GM04503 (cell line): ENCODE measurements around the gene CHERP.

ENCODE experiments used
- DNase-seq: peaks from one replicate; pipeline ENCODE4 v3.0.0-alpha.2; 2012; ENCODE audit warnings: low read depth

The CHERP gene, protein sequence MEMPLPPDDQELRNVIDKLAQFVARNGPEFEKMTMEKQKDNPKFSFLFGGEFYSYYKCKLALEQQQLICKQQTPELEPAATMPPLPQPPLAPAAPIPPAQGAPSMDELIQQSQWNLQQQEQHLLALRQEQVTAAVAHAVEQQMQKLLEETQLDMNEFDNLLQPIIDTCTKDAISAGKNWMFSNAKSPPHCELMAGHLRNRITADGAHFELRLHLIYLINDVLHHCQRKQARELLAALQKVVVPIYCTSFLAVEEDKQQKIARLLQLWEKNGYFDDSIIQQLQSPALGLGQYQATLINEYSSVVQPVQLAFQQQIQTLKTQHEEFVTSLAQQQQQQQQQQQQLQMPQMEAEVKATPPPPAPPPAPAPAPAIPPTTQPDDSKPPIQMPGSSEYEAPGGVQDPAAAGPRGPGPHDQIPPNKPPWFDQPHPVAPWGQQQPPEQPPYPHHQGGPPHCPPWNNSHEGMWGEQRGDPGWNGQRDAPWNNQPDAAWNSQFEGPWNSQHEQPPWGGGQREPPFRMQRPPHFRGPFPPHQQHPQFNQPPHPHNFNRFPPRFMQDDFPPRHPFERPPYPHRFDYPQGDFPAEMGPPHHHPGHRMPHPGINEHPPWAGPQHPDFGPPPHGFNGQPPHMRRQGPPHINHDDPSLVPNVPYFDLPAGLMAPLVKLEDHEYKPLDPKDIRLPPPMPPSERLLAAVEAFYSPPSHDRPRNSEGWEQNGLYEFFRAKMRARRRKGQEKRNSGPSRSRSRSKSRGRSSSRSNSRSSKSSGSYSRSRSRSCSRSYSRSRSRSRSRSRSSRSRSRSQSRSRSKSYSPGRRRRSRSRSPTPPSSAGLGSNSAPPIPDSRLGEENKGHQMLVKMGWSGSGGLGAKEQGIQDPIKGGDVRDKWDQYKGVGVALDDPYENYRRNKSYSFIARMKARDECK

DNA sequence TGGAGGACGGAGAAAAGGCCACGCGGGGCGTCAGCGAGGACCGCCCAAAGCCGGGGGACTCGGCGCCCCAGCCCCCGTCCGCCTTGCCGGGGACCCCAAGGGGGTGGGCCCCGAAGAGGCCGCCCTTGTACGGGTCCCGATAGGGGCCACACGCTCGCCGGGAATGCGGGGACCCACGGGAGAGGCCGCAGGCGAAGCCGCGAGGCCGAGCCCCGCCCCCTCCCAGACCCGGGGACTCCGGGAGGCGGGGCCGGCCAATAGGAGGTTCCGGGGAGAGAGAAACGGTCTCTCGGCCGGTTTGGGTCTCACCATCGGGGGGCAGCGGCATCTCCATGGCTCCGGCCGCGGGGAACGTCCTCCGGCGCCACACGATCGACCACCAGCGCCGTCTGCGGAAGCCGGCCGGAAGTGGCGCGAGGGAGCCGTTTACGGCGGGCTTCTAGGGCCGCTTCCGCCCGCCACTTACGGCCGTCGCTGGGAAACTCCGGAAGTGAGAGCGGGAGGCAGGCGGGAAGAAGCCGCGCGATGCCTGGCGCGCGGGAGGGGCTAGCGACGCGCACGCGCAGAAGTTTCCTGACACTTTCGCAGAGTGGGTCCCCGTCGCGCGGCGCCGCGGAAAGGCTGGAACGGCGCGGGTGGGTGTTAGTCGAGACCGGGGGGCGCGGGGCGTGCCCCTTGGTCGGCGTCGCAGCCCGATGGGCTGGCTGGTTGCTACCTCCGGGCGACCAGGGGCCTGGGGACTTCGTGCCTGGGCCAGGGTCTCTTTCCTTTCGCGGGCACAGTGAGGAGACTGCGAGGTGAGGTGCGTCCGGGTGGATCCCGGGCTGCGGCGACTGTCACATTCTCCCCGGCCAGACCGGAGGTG lies at the start of gene CHERP:
Gene CHERP, minus strand, starts transcription at position 393 of the 865 bp plus-strand sequence. Its CDS starts 59 bp downstream, at position 334.
- peak; percentile 57 for DNase-seq

DNA sequence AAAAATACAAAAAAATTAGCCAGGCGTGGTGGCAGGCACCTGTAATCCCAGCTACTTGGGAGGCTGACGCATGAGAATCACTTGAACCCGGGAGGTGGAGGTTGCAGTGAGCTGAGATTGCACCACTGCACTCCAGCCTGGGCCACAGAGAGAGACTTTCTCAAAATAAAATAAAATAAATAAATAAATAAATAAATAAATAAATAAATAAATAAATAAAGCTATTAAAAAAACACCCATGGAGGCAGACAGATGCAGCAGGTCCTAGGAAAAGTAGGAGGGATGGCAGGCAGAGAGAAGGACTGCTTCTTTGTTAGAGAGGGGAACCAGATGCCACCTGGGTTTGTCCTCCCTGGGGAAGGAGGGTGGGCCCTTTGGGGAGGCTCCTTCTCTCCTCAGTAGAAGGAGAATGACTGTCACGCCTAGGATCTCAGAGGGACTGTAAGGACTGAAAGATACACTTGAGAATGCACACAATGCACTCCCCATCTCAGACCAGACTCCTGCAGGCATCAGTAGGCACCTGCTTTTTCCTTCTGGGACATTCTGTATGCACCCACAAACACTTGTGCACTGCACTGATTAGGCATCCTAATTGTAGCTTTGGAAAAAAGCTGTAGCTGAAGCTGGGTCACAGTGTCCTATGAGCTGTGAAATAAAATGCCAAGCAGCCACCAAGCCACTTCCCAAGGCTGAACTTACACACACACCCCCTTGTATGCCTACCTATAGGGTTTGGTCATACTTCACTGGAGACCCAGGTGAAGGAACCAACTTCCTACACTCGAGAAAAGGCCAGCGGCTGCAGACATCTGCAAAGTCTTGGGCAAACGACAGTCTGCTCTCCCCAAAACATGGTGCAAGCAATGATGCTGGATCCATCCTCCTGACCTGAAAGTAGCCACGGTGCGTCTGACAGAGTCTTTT lies 48.9 kb upstream of the CHERP start:
- DNase-seq = no peak

DNA sequence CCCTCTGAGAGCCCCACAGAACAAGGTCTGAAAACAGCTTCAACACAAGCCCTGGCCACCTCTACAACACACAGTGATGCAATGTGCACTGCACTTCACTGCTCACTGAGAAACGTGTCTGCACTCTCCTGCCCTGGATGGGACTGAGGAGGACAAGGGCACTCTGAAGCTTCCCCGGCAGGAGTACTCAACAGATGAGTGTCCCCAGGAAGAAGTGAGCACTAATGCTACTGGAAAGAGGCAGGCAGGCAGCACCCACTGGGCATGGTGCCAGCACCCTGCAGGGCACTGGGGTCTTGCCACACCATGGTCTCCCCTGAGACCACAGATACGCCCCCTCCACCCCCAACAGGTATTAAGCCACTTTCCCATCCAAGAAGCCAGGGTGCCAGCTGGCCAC lies 47.7 kb upstream of the CHERP start:
- no peak for DNase-seq

DNA sequence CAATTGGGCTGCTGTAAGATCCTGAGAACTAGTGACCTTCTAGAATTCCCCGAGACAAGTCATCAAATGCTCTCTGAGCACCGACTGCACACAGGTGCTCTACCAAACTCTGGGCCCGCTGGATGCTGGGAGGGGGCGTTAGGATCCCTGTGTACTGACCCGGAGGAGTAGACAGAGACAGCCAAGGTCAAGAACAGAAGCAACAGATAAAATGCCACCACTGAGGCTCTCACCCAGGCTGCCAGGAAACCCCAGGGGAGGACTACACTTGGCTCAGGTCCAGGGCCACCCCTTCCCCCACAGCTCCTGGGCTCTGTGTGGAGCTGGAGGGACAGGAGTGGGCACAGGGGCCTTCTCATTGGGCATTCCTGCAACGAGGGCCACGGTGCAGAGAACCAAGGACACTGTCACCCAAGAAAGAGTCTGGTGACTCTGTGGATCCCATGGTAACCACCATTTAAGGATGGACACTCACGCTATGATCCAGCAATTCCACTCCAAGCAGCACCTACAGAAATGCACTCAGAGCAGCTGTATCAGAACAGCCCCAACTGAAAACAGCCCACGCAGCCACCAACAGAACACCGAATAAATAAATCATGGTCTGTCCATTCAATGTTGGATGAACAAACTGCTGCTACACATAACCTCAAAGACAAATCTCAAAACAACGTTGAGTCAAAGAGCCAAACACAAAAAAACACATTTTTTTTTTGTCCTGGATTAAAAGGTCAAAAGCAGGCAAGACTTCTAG lies 46.8 kb upstream of the CHERP start:
- no peak for DNase-seq

DNA sequence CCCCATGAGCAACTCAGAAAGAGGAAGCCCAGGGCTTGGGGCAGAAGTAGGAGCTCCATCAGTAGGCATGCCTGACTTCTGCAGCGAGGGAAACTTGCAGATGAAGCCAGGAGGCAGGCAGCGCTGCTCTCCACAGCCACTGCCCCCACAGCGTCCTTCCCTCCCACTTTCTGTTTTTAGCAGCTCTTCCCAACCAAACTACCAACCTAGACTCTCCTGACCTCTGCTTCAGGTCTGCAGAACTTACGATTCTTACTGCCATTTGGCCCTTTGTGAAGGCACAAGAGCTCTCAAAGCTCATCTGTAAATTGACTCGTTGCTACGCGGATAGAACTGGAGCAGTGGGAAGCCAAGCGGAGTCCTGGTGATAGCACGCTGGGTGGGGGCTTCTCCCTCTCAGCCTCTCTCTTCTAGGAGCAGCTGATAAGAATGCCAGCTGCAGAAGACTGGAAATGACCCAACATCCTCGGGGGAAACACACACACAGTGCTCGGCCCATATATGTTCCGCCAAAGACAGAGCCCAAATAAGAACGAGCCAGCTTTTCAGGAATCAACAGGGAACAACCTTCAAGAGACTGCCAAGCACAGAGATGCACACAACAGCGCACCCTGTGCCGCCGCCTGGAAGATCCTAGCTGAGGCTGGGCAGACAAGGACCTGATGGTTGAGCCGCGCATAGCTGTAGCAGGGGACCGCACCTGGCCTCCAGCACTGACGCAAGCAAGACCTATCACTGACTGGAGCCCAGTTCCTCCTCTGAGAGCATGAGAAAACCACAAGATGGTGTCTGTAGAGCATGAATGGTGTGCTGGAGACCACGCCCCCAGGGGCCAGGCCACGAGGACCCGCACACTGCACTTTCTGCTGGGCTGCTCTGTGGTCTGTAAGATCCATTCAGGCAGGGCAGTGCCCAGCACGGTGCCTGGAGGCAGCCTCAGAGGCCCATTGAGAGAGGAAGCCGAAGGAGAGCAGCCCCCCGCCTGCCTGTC lies 45.9 kb upstream of the CHERP start:
- DNase-seq = no peak

- DNase-seq = no peak
These were observed 45.0 kb upstream of the CHERP start for GRCh38 chr19:16586991-16587832.

GRCh38 chr19:16586477-16586871 lies 44.2 kb upstream of the CHERP start:
- no peak for DNase-seq

DNA sequence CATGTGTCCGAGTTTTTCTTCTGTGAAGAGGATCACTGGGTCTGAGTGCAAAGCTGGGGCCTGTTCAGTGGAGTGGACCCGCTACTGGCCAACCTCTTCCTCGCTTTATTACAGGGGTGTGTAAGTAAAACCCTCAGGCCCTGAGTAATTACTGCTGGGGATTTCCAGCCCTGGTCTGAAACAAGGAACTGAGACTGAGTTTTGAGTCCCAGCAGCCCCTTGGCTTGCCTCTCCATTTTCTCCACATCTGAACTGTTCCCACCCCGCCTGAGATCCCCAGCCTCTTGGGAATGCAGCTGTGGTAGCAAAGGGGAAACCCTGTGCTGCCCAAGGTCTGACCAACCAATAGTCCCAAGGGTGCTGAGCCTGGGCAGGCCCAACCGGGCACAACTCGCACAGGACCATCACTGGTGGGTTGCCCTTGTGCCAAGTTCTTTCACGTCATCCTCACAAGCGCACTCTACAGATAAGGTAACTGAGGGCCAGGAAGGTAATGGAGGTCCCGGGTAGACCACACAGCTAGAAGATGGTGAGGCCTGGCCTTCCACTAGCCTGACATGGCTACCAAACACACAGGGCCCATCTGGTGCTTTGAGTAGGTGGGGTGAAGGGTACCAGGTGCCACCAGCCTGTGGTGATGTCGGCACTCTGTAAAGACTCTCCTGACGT lies 43.7 kb upstream of the CHERP start:
- DNase-seq = no peak

DNA sequence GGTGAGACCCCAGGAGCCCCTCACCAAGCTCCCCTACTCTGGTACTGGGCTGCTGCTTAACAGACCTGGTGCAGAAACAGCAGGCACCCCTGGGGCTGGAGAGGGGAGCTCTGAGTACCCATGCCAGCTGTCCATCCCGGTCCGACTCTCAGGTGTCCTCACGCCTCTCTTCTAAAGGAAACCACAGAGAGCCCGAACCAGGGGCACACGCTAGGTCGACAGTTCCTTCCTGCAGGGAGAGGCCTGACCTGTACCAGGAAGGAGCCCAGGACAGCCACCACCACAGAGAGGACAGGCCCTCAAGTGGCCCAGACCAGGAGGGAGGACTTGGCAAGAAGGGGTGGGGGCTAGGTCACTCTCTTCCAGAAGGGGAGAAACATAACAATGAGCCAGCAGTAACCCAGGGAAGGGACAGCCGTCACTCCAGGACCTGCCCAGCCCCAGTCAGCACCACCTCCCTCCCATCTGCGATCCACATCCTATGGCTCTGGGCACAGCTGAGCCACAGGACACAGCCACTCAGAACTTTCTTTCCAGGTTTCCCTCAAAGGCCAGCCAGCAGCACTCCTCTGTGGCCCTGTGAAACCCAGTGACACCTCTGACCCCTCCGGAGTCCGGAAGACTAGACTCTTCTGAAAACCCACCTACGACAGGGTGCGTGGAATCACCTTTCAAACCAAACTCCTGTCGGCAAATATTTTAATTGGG lies 43.0 kb upstream of the CHERP start:
- no peak for DNase-seq

DNA sequence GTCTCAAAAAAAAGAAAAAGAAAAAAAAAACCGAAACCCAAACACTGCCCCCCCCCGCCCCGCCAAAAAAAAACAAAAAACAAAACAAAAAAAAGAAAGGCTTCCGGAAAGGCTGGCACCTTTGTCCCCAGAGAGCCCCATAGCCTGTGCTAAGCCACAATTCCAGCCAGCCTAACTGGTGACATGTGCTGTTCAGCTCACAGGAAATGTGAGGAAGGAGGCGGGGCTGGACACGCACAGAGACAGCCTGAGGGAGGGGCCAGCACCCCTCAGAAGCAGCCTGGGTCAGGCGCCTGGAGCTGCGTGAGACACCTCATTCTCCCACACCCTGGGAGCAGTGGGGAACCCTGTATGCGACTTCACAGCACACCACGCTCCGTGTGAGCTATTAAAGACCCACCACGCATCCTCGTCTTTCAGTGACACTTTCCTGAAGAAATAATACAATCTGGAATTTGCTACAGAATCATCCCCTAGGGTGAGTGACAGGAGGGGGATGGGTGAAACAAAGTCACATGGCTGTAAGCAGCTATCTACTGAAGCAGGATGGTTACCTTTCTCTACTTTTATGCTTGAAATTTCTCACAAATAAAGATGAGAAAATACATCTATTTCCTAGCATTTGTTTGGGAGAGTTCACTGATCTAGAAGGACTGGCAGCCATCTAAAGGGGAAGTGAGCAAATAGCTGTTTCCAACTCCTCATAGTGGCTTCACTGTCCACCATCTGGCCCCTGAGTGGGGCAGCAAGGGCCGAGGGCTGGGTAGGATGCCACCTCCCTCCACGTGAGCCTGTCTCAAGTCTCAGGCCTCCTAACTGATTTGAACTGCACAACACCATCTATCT lies 42.2 kb upstream of the CHERP start:
- peak; percentile 42 for DNase-seq

- no peak for DNase-seq
These were observed 40.4 kb upstream of the CHERP start for GRCh38 chr19:16582486-16583261.

- no peak for DNase-seq
These were observed 39.7 kb upstream of the CHERP start for GRCh38 chr19:16581971-16582343.

DNA sequence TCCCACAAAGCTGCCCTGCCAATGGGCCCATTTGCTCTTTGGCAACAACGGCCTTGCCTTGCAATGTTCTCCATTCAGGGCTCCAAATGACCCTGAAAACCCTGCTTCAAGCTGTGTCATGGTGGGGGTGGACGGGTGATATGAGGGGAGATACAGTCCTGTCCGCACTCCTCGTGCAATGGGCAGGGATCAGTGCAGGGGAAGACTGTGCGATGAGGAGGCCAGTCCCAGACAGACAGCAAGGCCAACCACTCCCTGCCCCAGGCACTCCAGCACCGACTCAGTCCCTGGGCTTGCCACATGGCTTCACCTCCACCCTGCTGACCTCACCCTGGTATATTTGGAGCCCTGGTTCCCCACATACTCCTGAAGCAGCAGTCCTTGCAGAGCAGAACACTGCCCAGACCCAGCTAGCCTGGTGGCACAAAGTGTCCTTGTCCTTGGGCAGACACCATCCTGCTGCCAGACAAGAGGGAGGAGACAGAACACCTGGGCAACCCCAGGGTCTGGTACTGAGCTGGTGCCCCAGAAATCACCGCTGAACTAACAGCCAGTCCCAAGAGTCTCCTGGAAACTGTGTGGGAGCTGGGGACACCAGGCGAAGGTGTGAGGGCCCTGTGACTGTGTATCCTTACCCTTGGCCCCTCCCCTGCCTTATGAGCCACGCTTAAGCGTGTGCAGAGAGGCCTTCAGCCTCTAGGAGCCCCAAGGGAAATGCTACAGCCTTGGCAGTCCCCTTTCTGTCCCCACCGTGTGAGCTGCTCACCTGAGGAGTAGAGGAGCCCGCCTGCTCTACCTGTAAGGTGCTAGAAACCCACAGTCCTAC lies 39.1 kb upstream of the CHERP start:
- no peak for DNase-seq

- DNase-seq = no peak
These were observed 37.1 kb upstream of the CHERP start for GRCh38 chr19:16579381-16579780.
